SH-SY5Y (cell line): ENCODE measurements around the gene SH2D3A.

ENCODE experiments used
- GATA2 ChIP-seq: IDR thresholded peaks from 2 replicates; pipeline ENCODE4 v1.6.1; 2011; ENCODE audit warnings: mild to moderate bottlenecking, low read depth, low read length
- GATA3 ChIP-seq: IDR thresholded peaks from 2 replicates; pipeline ENCODE4 v1.6.1; 2011; ENCODE audit warnings: low read depth, mild to moderate bottlenecking, low read length, moderate library complexity

DNA sequence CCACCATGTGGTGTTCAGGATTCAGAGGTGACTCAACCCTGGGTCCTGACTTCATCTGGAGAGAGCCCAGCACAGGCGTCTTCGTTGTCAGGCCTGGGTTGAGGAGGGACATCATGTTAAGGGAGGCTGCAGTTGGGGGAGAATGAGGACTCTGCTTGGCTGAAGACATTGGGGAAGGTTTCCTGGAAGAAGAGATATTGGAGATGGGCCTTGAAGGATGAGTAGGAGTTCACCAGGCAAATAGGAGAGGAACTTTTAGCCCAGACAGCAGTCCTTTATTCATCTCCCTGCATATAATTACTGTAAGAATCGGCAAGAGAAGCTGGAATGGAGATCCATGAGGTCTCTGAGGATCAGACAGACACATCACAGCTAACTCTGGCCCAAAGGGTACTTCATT is 44.1 kb upstream of the SH2D3A start:
- TF ChIP-seq GATA2 (no peak), GATA3 (no peak)
